ENCODE results near the gene CERS2. TPM values are rescaled to one million over a fixed set of nuclear protein-coding genes. Genes with fewer than 3 reads are reported as not detected.

Gene CERS2, protein sequence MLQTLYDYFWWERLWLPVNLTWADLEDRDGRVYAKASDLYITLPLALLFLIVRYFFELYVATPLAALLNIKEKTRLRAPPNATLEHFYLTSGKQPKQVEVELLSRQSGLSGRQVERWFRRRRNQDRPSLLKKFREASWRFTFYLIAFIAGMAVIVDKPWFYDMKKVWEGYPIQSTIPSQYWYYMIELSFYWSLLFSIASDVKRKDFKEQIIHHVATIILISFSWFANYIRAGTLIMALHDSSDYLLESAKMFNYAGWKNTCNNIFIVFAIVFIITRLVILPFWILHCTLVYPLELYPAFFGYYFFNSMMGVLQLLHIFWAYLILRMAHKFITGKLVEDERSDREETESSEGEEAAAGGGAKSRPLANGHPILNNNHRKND
- 10 to 100 TPM; 35.5 to 39.4 TPM for polyA plus RNA-seq

DNA sequence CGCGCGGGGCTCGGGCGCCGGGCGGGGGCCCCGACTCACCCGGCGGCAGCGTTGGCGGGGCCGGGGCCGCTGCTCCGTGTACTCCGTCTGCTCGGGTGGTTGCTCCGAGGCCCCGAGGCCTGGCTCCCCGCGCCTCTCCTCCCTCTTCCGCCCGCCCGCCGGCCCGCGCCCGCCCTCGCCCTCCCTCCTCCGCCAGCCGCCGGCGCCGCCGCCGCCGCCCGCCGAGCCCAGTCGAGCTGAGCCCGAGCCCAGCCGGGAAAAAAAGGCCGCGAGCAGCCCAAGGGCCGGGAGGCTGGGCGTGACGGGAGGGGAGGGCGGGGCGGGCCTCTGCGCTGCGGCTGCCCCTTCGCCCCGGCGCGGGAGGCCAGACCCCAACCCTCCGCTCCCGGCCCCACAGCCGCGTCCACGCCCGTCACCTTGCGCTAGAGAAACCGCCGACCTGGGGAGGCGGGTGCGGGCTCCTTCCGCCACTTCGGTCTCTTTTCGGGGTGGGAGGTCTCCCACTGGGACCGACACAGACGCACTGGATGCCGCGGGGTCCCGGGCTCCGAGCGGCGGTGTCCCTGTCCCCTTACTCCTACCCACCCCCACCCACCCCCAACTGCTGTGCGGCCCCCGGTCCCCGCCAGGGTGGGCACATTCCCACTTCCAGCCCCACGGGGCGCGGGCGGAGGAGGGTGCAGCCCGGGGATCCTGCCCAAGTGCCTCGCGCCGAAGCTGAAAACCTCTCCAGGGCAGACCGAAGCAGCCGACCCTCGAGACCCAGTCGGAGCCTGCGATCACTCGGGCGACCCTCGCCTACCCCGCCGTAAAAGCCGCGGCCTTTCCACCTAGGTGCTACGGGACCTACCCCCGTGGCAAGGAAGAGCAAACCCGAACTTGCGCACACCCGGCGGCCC, at the start of gene CERS2:
TSS of gene CERS2 (minus strand) at position 256 of the 899 bp plus-strand sequence. CDS start 5,745 bp downstream, outside the sequence.
- no peaks in the 10 kb centered on the region for H3K9me3 ChIP-seq (ENCODE audit: control insufficient read depth in 2 of 2, insufficient read depth in 1 of 2, low read depth in 1 of 2, low read length in 1 of 2)
- H3K36me3 ChIP-seq (ENCODE audit: control insufficient read depth in 2 of 2, insufficient read depth in 2 of 2, low read length in 1 of 2): no peaks in the 10 kb centered on the region
- H3K4me3 ChIP-seq (ENCODE audit: low read depth in 1 of 2, low read length in 2 of 2): peak within 1 kb of the TSS; percentile 80 to 91
- H3K27ac ChIP-seq (ENCODE audit: low read depth in 2 of 2, low read length in 1 of 2): peak within 1 kb of the TSS; percentile 93 to 94
- H3K27me3 ChIP-seq (ENCODE audit: control insufficient read depth in 1 of 2, insufficient read depth in 2 of 2, low read length in 2 of 2): no peaks in the 10 kb centered on the region
- H3K4me1 ChIP-seq (ENCODE audit: control insufficient read depth in 2 of 2, insufficient read depth in 2 of 2, low read length in 1 of 2): peaks cover 17 to 29% of the 10 kb centered on the region in 2 donors
- 6 to 12% methylated on average over 72 to 106 of the region's 106 CpGs for whole genome bisulfite sequencing, 2 donors

DNA sequence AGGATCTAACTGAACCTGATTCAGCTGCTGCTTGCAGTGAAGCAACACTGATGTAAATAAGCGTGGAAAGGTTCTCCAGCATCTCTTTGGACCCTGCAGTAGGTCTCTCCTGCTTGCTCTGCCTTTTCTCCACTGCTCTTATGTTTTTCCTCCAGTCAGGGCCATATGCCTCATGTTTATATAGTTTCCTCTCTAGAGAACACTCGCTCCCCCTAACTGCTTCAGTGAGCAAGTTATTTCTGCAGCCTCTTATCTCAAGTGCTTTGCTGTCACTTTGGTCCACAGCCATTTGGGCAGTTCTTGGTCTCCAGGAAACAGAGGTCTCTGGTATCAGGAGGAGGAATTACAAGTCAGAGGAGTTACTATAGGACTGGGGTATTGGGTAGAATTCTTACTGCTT, 38.9 kb upstream of the CERS2 start:
- WGBS, 2 donors: 48 to 80% methylated on average over 2 of the region's 2 CpGs
- no peaks in the 10 kb centered on the region for H3K9me3 ChIP-seq (ENCODE audit: control insufficient read depth in 2 of 2, insufficient read depth in 1 of 2, low read depth in 1 of 2, low read length in 1 of 2)
- peaks cover 0 to 4% of the 10 kb centered on the region in 2 donors for H3K36me3 ChIP-seq (ENCODE audit: control insufficient read depth in 2 of 2, insufficient read depth in 2 of 2, low read length in 1 of 2)
- H3K27ac ChIP-seq (ENCODE audit: low read depth in 2 of 2, low read length in 1 of 2): no peak overlapping the region
- H3K27me3 ChIP-seq (ENCODE audit: control insufficient read depth in 1 of 2, insufficient read depth in 2 of 2, low read length in 2 of 2): no peaks in the 10 kb centered on the region
- H3K4me3 ChIP-seq (ENCODE audit: low read depth in 1 of 2, low read length in 2 of 2): no peak overlapping the region
- no peaks in the 10 kb centered on the region for H3K4me1 ChIP-seq (ENCODE audit: control insufficient read depth in 2 of 2, insufficient read depth in 2 of 2, low read length in 1 of 2)

DNA sequence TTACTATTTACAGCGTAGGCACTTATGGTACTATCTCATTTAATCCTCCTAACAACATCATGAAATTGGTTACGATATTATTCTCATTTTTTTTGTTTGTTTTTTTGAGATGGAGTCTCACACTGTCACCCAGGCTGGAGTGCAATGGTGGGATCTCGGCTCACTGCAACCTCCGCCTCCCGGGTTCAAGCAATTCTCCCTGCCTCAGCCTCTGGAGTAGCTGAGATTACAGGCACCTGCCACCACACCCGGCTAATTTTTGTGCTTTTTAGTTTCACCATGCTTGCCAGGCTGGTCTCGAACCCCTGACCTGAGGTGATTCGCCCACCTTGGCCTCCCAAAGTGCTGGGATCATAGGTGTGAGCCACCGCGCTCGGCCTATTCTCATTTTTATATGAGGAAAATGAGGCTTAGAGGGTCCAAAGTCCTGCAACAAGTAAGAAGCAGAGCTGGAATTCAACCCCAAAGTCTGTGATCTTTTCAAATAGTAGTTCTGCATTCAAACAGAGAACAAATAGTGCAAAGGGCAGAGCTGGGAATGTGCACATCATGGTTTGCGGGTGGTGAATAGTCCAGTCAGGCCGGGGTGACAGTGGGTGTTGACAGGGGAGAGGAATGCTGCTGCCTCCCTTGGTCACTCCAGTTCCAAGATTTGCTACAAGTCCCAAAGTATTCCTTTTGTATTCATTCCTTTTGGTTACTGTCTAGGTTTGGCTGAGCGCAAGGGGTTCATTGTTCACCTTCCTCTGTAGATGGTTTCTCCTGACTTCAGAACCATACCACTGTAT, 38.2 kb upstream of the CERS2 start:
- no peaks in the 10 kb centered on the region for H3K4me1 ChIP-seq (ENCODE audit: control insufficient read depth in 2 of 2, insufficient read depth in 2 of 2, low read length in 1 of 2)
- 82 to 93% methylated on average over 14 of the region's 14 CpGs for WGBS, 2 donors
- no peak overlapping the region for H3K4me3 ChIP-seq (ENCODE audit: low read depth in 1 of 2, low read length in 2 of 2)
- no peak overlapping the region for H3K27ac ChIP-seq (ENCODE audit: low read depth in 2 of 2, low read length in 1 of 2)
- peaks cover 0 to 4% of the 10 kb centered on the region in 2 donors for H3K36me3 ChIP-seq (ENCODE audit: control insufficient read depth in 2 of 2, insufficient read depth in 2 of 2, low read length in 1 of 2)
- no peaks in the 10 kb centered on the region for H3K9me3 ChIP-seq (ENCODE audit: control insufficient read depth in 2 of 2, insufficient read depth in 1 of 2, low read depth in 1 of 2, low read length in 1 of 2)
- H3K27me3 ChIP-seq (ENCODE audit: control insufficient read depth in 1 of 2, insufficient read depth in 2 of 2, low read length in 2 of 2): no peaks in the 10 kb centered on the region

DNA sequence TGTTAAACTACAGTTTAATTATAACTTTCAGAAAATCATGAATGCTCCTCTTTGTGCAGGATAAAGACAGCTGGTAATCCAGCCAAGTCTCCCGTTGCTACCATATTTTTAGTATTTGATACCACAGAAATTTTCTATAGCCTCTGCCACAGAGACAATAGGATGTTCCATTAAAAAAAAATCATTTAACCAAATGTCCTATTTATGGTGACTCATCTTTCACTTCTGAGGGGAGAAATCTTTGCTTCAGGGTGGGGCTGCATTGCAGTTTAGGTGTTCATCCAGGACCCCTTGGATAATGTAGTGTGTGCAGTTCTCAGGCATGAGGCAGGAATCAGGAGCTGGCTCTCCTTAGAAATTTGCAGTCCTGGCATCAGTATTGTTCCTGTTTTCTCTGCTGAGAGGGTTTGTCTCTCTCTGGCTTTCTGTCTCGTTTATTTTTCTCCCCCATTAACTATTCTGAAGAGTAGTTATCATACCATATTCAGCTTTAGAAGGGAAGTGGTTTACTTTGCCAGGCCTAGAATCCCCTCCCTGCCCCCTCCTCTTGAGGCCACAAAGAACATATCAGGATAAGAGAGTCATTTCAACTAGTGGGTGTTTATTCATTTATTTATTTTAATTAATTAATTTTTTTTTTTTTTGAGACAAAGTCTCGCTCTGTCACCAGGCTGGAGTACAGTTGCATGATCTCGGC, 36.7 kb upstream of the CERS2 start:
- Histone ChIP-seq H3K27ac (ENCODE audit: low read depth in 2 of 2, low read length in 1 of 2) (no peak overlapping the region), H3K27me3 (ENCODE audit: control insufficient read depth in 1 of 2, insufficient read depth in 2 of 2, low read length in 2 of 2) (no peaks in the 10 kb centered on the region), H3K9me3 (ENCODE audit: control insufficient read depth in 2 of 2, insufficient read depth in 1 of 2, low read depth in 1 of 2, low read length in 1 of 2) (no peaks in the 10 kb centered on the region), H3K36me3 (ENCODE audit: control insufficient read depth in 2 of 2, insufficient read depth in 2 of 2, low read length in 1 of 2) (peaks cover 0 to 4% of the 10 kb centered on the region in 2 donors), H3K4me3 (ENCODE audit: low read depth in 1 of 2, low read length in 2 of 2) (no peak overlapping the region), H3K4me1 (ENCODE audit: control insufficient read depth in 2 of 2, insufficient read depth in 2 of 2, low read length in 1 of 2) (peaks cover 0 to 3% of the 10 kb centered on the region in 2 donors)
- WGBS, 2 donors: 60 to 63% methylated on average over 4 of the region's 4 CpGs

DNA sequence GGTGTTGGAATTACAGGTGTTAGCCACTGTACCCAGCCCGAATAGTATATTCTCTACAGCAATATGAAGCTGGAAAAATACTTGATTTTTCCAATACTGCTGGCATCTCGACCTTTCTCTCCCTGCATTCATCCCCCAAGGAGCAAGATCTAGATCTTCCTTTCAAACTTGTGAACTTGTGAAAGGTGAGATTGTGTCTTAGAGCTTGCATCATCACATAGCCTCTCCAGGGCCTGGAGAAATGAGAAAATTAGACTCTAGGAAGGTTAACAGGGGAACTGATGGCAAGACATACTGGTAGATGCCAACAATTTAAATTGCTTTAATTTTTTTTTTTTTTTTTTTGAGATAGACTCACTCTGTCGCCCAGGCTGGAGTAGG, 35.7 kb upstream of the CERS2 start:
- no peak overlapping the region for H3K27ac ChIP-seq (ENCODE audit: low read depth in 2 of 2, low read length in 1 of 2)
- H3K4me3 ChIP-seq (ENCODE audit: low read depth in 1 of 2, low read length in 2 of 2): no peak overlapping the region
- H3K36me3 ChIP-seq (ENCODE audit: control insufficient read depth in 2 of 2, insufficient read depth in 2 of 2, low read length in 1 of 2): peaks cover 0 to 4% of the 10 kb centered on the region in 2 donors
- no peaks in the 10 kb centered on the region for H3K9me3 ChIP-seq (ENCODE audit: control insufficient read depth in 2 of 2, insufficient read depth in 1 of 2, low read depth in 1 of 2, low read length in 1 of 2)
- no peaks in the 10 kb centered on the region for H3K27me3 ChIP-seq (ENCODE audit: control insufficient read depth in 1 of 2, insufficient read depth in 2 of 2, low read length in 2 of 2)
- 89% methylated on average over 3 of the region's 3 CpGs for WGBS, 2 donors
- H3K4me1 ChIP-seq (ENCODE audit: control insufficient read depth in 2 of 2, insufficient read depth in 2 of 2, low read length in 1 of 2): peaks cover 0 to 3% of the 10 kb centered on the region in 2 donors

DNA sequence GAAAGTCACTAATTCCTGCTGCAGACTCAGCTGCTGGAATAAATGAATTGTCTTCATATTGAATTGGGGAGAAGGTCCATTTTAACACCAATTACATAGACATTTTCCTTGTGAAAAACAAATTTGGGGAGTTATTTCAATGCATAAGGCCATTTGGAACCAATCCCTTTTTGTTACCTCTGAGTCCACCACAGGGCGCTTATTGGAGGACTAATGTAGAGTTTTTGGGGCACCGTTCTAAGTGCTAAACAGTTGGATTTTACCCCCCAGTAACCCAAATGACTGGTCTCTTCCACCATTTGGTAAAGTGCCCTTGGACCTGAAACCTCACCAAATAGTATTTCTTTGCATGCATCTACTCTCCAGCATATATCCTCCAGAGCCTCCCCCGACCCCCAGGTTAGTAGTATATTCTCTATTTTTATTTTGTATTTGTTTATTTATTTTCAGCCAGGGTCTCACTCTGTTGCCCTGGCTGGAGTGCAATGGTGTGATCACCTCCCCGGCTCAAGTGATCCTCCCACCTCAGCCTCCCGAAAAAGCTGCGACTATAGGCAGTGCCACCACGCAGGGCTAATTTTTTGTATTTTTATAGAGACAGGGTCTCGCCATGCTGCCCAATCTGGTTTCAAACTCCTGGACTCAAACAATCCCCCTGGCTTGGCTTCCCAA, 35.2 kb upstream of the CERS2 start:
- Histone ChIP-seq H3K4me1 (ENCODE audit: control insufficient read depth in 2 of 2, insufficient read depth in 2 of 2, low read length in 1 of 2) (peaks cover 0 to 3% of the 10 kb centered on the region in 2 donors), H3K9me3 (ENCODE audit: control insufficient read depth in 2 of 2, insufficient read depth in 1 of 2, low read depth in 1 of 2, low read length in 1 of 2) (no peaks in the 10 kb centered on the region), H3K36me3 (ENCODE audit: control insufficient read depth in 2 of 2, insufficient read depth in 2 of 2, low read length in 1 of 2) (peaks cover 0 to 4% of the 10 kb centered on the region in 2 donors), H3K27me3 (ENCODE audit: control insufficient read depth in 1 of 2, insufficient read depth in 2 of 2, low read length in 2 of 2) (no peaks in the 10 kb centered on the region), H3K27ac (ENCODE audit: low read depth in 2 of 2, low read length in 1 of 2) (no peak overlapping the region), H3K4me3 (ENCODE audit: low read depth in 1 of 2, low read length in 2 of 2) (no peak overlapping the region)
- 95 to 99% methylated on average over 8 of the region's 8 CpGs for WGBS, 2 donors

DNA sequence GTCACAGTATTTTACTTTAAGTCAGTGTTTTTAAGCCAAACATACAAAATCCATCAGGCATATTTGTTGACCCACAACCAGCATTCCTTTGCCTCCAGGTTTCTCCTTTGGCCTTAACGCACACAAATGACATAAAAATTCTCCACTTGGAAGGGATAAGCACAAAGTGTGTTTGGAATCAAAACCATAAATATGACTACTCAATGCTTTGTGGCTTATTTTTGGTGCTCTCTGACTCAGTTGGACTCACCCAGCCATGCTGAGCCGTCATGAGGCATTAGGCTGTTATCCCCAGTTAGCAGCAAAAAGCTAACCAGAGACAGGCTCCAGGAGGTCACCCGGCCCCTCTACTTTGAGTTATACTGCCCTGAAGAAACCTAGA, 34.6 kb upstream of the CERS2 start:
- Histone ChIP-seq H3K27me3 (ENCODE audit: control insufficient read depth in 1 of 2, insufficient read depth in 2 of 2, low read length in 2 of 2) (no peaks in the 10 kb centered on the region), H3K36me3 (ENCODE audit: control insufficient read depth in 2 of 2, insufficient read depth in 2 of 2, low read length in 1 of 2) (peaks cover 0 to 4% of the 10 kb centered on the region in 2 donors), H3K27ac (ENCODE audit: low read depth in 2 of 2, low read length in 1 of 2) (peak overlapping the region; percentile 86 to 89), H3K9me3 (ENCODE audit: control insufficient read depth in 2 of 2, insufficient read depth in 1 of 2, low read depth in 1 of 2, low read length in 1 of 2) (no peaks in the 10 kb centered on the region), H3K4me1 (ENCODE audit: control insufficient read depth in 2 of 2, insufficient read depth in 2 of 2, low read length in 1 of 2) (peaks cover 0 to 5% of the 10 kb centered on the region in 2 donors), H3K4me3 (ENCODE audit: low read depth in 1 of 2, low read length in 2 of 2) (peak overlapping the region; percentile 84 to 88)
- WGBS, 2 donors: 41 to 42% methylated on average over 3 of the region's 3 CpGs

DNA sequence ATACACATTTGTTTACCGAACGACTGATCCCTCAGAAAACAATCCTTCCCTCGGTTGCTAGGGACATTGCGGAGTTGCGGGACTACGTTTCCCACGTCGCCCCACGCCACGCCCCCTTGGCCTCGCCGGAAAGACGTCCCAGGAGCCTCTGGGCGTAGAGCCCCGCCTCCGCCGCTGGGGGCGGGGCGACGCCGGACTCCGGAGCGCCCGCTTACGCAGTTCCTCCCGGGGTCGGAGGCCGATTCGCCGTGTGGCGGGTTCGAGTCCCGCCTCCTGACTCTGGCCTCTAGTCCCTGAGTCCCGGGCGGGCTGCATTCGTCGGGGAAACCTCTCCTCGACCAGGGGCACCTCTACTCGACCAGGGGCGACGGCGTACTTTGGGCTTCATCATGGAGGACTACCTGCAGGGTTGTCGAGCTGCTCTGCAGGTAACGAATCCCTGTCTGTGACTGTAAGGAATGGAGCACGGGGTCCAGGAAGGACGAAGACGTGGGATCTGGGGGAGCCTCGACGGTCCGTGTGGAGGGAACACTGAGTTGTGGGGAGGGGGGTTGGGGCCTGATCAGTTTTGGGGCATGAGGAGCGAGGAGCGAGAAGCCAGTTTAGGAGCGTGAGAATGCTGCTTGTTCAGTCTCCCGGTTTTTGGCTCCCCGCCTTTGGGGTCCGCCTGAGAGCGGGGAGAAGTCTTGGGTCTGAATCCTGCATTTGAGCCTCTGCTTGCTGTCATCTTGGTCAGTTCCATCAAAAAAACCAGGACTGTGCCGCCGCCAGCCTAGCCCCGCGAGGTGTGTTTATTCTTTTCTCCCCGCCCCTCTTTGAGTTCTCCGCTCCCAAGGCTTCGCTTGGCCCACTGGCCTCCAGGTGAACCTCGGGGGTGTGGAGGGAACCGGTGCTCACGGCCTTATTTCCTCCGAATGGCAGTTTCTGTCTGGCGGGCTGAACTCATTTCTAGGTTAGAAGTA, 33.9 kb upstream of the CERS2 start, which contains the start of gene PRUNE1:
TSS of gene PRUNE1 (plus strand) at position 206 of the 962 bp plus-strand sequence. CDS start at position 390, 184 bp downstream.
- Histone ChIP-seq H3K4me1 (ENCODE audit: control insufficient read depth in 2 of 2, insufficient read depth in 2 of 2, low read length in 1 of 2) (peaks cover 0 to 5% of the 10 kb centered on the region in 2 donors), H3K36me3 (ENCODE audit: control insufficient read depth in 2 of 2, insufficient read depth in 2 of 2, low read length in 1 of 2) (peaks cover 0 to 2% of the 10 kb centered on the region in 2 donors), H3K9me3 (ENCODE audit: control insufficient read depth in 2 of 2, insufficient read depth in 1 of 2, low read depth in 1 of 2, low read length in 1 of 2) (no peaks in the 10 kb centered on the region), H3K27me3 (ENCODE audit: control insufficient read depth in 1 of 2, insufficient read depth in 2 of 2, low read length in 2 of 2) (no peaks in the 10 kb centered on the region), H3K27ac (ENCODE audit: low read depth in 2 of 2, low read length in 1 of 2) (peak within 1 kb of the TSS; percentile 95), H3K4me3 (ENCODE audit: low read depth in 1 of 2, low read length in 2 of 2) (peak within 1 kb of the TSS; percentile 84 to 88)
- WGBS, 2 donors: 0 to 1% methylated on average over 68 to 69 of the region's 69 CpGs

Data from esophagus (tissue), 2 donors.